Adrenal gland (tissue), 5 donors: ENCODE measurements around the gene FAM217B.

ENCODE experiments used
- CTCF ChIP-seq, 6 experiments: fragments of 450-650 bp in 4 of 6; fragments of 200-600 bp in 2 of 6; sonication (generic) in 1 of 6; IDR thresholded peaks; 1 replicate in 5 of 6; 2 replicates in 1 of 6; pipeline versions ENCODE4 v1.5.1 to v1.8.0; 2016 to 2021; ENCODE audit warnings: antibody characterized with exemption in 6 of 6, mild to moderate bottlenecking in 2 of 6, moderate library complexity in 1 of 6
- POLR2A ChIP-seq, 2 donors: fragments of 450-650 bp; IDR thresholded peaks; one replicate each; pipeline ENCODE4 v1.6.1; 2017; ENCODE audit warnings: antibody characterized with exemption in 2 of 2, mild to moderate bottlenecking in 2 of 2, moderate library complexity in 1 of 2
- donor health status: DM: no; HTN: no; CAD: no.

DNA sequence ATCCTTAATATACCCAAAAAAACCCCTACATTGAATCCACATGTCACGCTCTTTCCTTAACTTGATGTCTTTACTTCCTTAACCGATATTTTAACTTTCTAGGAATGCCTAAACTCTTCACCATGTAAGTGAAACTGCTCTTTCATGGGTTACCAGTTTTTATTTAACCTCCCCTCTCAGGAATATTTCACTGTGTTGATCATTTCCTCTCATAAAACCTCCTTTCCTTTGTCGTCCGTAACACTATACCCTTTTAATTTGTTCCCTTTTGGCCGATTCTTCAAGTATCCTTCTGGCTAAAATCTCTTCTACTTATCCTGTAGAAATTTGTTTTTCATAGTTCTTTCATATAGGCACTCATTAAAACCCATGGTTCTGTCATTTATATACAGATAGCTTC is 31.3 kb upstream of the FAM217B start:
- no peak for TF ChIP-seq POLR2A (IDR thresholded peaks at IDR 0.05)
- TF ChIP-seq CTCF (IDR thresholded peaks at IDR 0.05): no peak
